D341Med (cell line): Measurements from ENCODE around the gene RPTOR.

ENCODE experiments used
- DNase-seq: peaks from one replicate; pipeline ENCODE4 v3.0.0; 2012; ENCODE audit warnings: low spot score

RPTOR gene

GRCh38 chr17:80833952-80834892, 289.6 kb downstream of the RPTOR start:
- DNase-seq, result no peak

- DNase-seq, result no peak
These were observed 290.2 kb downstream of the RPTOR start for GRCh38 chr17:80834893-80835275.

DNA sequence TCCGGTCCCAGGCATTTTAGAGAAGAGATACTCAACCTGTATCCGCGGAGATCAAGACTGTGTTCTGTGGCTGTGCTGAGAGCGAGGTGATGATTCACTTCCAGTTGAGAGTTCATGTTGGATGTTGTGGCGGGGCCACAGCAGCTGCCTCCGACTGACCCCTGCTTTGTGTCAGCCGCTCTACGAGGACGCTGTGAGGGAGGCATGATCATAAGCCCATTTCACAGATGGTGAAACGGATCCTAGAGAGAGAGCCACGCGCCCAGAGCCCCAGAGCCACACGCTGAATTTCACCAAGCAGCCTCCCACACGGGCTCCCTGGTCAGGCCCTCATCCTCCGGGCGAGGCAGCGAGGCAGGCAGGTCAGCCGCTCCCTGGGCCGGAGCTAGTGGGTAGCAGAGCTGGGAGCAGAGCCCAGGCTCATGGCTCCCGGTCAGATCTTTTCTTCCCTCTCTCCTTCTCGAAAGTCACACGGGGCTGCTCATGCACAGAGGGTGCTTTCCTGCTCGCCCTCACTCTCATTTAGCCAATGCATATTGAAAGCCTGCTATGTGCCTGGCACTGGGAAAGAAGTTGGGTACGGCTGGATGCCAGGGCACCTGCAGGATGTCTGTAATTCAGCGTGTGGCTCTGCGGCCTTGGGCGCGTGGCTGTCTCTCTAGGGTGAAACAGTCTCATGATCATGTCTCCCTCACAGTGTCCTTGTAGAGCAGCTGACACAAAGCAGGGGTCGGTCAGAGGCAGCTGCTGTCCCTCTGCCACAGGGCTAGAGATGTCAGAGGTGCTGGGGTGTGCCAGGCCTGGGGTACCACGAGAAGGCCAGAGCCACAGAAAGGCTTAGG, 291.4 kb downstream of the RPTOR start:
- DNase-seq, result no peak

DNA sequence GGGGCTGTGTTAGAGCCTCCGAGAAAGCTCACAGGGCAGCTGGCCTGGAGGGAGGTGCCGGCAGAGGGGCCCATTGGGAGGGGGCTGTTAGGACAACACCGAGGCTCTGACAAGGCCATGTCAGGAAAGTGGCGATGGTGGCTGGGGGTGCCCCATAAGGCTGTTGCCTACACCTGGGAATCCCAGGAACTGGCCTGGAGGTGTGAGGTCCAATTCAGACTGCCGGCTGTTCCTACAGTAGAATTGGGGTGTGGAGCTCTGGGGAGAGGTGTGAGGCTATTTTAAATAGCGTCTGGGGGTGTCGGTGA, 292.0 kb downstream of the RPTOR start:
- DNase-seq, result no peak

GRCh38 chr17:80836971-80837481, 292.4 kb downstream of the RPTOR start:
- no peak for DNase-seq

DNA sequence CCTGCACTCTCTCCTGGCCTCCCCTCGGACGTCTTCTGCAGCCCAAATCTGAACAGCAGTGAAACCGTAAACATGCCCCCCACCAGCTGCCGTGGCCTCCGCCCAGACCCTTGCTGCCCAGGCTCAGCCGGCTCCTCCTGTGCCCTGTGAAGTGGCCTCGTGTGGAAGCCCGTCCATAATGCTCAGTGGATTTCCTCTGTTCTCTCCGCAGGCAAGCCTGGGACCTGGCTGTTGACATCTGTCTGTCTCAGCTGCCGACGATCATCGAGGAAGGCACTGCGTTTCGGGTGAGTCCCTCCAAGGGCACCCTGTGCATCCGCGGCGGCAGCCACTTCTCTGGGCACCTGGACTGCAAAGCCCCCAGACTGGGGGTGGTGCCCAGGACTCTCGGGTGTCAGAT, 293.1 kb downstream of the RPTOR start:
- no peak for DNase-seq

GRCh38 chr17:80838311-80839025, 293.8 kb downstream of the RPTOR start:
- peak; percentile 71 for DNase-seq

DNA sequence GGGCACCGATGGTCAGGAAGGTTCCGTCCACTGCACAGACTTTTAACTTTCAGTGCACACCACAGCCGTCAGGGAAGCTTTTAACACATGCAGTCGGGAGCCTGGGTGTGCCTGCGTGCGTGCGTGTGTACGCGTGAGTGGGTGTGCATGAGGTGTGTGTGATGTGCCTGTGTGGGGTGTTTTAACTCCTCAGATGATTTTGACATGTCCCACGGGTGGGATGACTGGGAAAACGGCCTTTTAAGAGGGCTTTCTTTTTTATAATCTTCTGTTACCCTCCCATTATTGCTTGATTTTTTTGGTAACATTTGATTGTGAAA, 294.3 kb downstream of the RPTOR start:
- no peak for DNase-seq

GRCh38 chr17:80839511-80839941, 294.9 kb downstream of the RPTOR start:
- DNase-seq, result no peak

DNA sequence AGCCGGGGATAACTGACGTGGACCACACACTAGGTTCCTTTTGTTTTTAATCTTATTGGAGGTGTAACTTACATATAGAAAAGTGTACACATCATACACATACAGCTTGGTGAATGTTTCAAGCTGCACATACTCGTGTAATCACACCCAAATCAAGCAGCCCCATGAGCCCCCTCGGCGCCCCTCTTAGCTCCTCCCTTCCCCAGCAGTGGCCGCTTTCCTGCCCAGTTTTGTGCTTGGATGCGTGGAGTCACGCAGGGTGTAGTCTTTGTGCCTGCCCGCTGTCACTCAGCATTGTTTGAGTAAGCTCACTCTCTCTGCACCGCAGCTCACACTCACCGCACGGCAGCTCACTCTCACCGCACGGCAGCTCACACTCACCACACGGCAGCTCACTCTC, 295.3 kb downstream of the RPTOR start:
- DNase-seq, result no peak

GRCh38 chr17:80842456-80843013, 297.9 kb downstream of the RPTOR start:
- DNase-seq, result no peak

- DNase-seq, result no peak
These were observed 299.1 kb downstream of the RPTOR start for GRCh38 chr17:80843741-80844156.

DNA sequence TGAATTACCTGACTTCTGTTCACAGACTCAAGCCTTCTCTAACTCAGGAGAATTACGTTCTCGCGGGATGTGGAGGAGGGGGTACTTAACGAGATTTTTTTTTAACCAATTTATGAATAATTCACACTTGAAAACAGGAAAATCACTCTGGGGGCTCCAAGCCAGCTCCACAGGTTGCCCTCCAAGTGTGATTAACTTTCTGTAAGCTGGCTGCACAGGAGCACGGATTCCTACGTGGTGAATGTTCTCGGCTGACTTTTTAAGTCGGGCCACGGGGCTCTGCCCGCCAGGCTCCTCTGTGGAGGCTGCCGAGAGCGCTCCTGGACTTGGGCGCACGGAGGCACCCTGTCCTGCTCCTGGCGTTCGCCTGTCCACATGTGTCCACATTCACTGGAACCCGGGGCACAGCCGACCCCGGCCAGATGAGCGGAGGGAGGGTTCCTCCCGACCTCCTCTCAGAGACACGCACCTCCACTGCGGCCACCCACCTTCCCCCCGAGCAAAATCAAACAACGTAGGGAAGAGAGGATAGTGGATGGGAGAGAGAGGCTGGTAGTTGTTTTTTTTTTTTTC, 299.9 kb downstream of the RPTOR start:
- DNase-seq, result no peak

GRCh38 chr17:80845069-80845862, 300.6 kb downstream of the RPTOR start:
- no peak for DNase-seq

GRCh38 chr17:80845863-80846671, 301.4 kb downstream of the RPTOR start:
- no peak for DNase-seq

- no peak for DNase-seq
These were observed 302.3 kb downstream of the RPTOR start for GRCh38 chr17:80846932-80847331.

DNA sequence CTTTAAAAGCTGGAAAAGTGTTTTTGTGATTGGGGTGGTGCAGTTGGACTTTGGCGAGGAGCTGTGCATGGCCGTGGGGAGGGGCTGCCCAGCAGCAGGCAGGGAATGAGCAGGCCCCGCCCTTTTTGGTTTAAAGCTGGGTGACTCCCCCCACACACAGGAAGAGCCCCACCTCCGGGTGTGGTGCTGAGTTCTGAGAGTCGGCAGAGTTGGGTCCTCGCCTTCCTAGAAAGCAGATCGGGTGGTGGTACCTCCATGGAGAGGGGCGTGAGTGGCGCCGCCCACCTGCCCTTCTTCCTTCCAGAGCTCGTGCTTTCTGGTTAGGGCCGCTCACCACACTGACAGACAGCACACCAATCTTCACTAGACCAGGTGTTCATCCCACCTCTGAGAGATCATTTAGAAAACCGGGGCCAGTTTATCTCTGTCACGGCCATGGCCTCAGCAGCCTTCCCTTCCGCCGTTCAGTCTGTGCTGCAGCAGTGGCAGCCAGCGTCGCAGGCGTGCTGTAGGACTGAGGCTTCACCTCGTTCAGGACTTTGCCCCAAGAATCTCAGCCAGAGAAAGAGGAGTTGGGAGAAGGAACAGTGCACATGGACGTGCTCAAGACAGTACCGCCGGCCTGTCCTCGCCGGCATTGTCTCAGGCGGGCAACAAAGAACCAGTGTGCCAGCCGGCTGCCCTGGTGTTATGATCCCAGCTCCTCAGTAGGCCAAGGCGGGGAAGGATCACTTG, 303.0 kb downstream of the RPTOR start:
- no peak for DNase-seq

- no peak for DNase-seq
These were observed 303.9 kb downstream of the RPTOR start for GRCh38 chr17:80848449-80849102.

- DNase-seq, result no peak
These were observed 304.5 kb downstream of the RPTOR start for GRCh38 chr17:80849119-80849518.
